Astrocyte (in vitro differentiated cells and primary cell): ENCODE measurements around the gene C17orf113. TPM values are rescaled to one million over a fixed set of nuclear protein-coding genes. Genes with fewer than 3 reads are reported as not detected.
"Not testable (repeated sequence)": the region's sequence is repeated elsewhere in the genome, so short reads cannot be mapped to it uniquely, and the experiment has no call there.

ENCODE experiments used
- DNase-seq: peaks from one replicate; pipeline ENCODE4 v3.0.0-alpha.2; 2010; ENCODE audit warnings: low read depth
- FAIRE-seq: peaks from 2 replicates; lab custom pipeline; 2011; peaks lifted over from hg19 to GRCh38; lab: Jason Lieb, UNC
- H2AFZ ChIP-seq: 2 replicates; pipeline ENCODE4 v1.6.0; 2012; ENCODE audit warnings: low read depth, low read length, inconsistent platforms
- H3K27ac ChIP-seq: 2 replicates; pipeline ENCODE4 v1.5.1; 2011; ENCODE audit warnings: low read depth, low read length, inconsistent platforms
- H3K27me3 ChIP-seq: 2 replicates; pipeline ENCODE4 v1.6.0; 2011; ENCODE audit warnings: low read length, inconsistent platforms; ENCODE audit not compliant: insufficient read depth
- H3K36me3 ChIP-seq: 2 replicates; pipeline ENCODE4 v1.5.1; 2011; ENCODE audit warnings: low read length, inconsistent platforms; ENCODE audit not compliant: insufficient read depth
- H3K4me1 ChIP-seq: 2 replicates; pipeline ENCODE4 v1.5.1; 2011; ENCODE audit warnings: low read length, inconsistent platforms; ENCODE audit not compliant: insufficient read depth
- H3K4me2 ChIP-seq: 2 replicates; pipeline ENCODE4 v1.6.0; 2012; ENCODE audit warnings: low read length, inconsistent platforms
- H3K4me3 ChIP-seq: 2 replicates; pipeline ENCODE4 v1.5.1; 2011; ENCODE audit warnings: low read depth, mild to moderate bottlenecking, low read length, inconsistent platforms; ENCODE audit not compliant: insufficient read depth
- H3K79me2 ChIP-seq: 2 replicates; pipeline ENCODE4 v1.6.0; 2012; ENCODE audit warnings: mild to moderate bottlenecking, low read length, inconsistent platforms; ENCODE audit not compliant: insufficient read depth
- H3K9ac ChIP-seq: 2 replicates; pipeline ENCODE4 v1.6.0; 2012; ENCODE audit warnings: mild to moderate bottlenecking, low read length, inconsistent platforms
- H3K9me3 ChIP-seq: 2 replicates; pipeline ENCODE4 v1.5.1; 2012; ENCODE audit warnings: low read depth, mild to moderate bottlenecking, low read length, inconsistent platforms; ENCODE audit not compliant: insufficient read depth
- H4K20me1 ChIP-seq: 2 replicates; pipeline ENCODE4 v1.6.0; 2012; ENCODE audit warnings: low read length, inconsistent platforms; ENCODE audit not compliant: insufficient read depth
- H3K27ac Mint-ChIP-seq: one replicate; pipeline ENCODE4 v1.8.0; 2021; ENCODE audit warnings: mild to moderate bottlenecking, mixed read lengths; ENCODE audit not compliant: unreplicated experiment
- H3K27me3 Mint-ChIP-seq: one replicate; pipeline ENCODE4 v1.8.0; 2021; ENCODE audit warnings: low read depth, mixed read lengths; ENCODE audit not compliant: unreplicated experiment
- H3K36me3 Mint-ChIP-seq: one replicate; pipeline ENCODE4 v1.8.0; 2021; ENCODE audit warnings: low read depth, mixed read lengths; ENCODE audit not compliant: unreplicated experiment
- H3K4me1 Mint-ChIP-seq: one replicate; pipeline ENCODE4 v1.8.0; 2021; ENCODE audit warnings: low read depth, mixed read lengths; ENCODE audit not compliant: unreplicated experiment
- H3K4me3 Mint-ChIP-seq: one replicate; pipeline ENCODE4 v1.8.0; 2021; ENCODE audit warnings: mild to moderate bottlenecking, moderate library complexity, mixed read lengths; ENCODE audit not compliant: unreplicated experiment
- H3K9me3 Mint-ChIP-seq: one replicate; pipeline ENCODE4 v1.8.0; 2021; ENCODE audit warnings: mild to moderate bottlenecking, mixed read lengths; ENCODE audit not compliant: unreplicated experiment
- EZH2 ChIP-seq: IDR thresholded peaks from 2 replicates; pipeline ENCODE4 v1.6.1; 2012; ENCODE audit warnings: mild to moderate bottlenecking, low read length, inconsistent platforms; ENCODE audit not compliant: insufficient read depth
- total RNA-seq: library from RNA; stranded (reverse); gene quantifications from 2 replicates; pipeline ENCODE4 v1.2.1, GENCODE V29; 2021
- TF ChIP-seq, protein P1 (sequence below): IDR thresholded peaks from 2 replicates; pipeline ENCODE4 v1.5.1; 2011; ENCODE audit warnings: low read depth, mild to moderate bottlenecking, inconsistent platforms, low read length, moderate library complexity; ENCODE audit not compliant: insufficient read depth

C17orf113 gene
- total RNA-seq, 1 donor from 2014 or later: 0.23 TPM

DNA sequence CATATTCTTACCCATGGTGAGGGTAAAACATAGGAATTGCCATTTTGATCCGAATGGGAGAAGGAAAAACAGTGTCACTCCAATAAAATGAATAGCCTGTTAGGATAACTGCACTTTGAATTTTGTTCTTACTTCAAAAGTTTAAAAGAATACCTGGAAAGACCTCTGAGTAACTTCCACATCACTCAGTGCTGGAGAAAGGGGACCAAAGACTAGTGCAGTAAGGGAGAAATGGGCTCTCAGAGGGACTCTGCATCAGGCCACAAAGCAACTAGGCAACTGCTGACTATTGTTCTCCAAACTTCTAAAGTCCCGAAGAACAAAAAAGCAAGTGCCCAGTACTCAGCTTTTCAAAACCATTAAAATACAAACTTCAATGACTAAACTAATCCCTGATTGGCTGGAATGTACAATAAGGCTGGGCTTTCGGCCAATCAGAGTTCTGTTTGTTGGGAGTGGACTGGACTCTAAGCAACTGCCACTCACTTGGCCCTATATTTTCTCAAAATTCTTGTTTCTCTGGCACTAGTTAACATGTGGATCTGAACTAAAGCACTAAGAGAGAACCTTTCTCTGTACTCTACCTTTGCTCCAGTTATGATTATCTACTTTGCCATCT, 39.4 kb downstream of the C17orf113 start:
- DNase-seq: no peak
- H3K4me3 Mint-ChIP-seq: no peak overlapping the region

DNA sequence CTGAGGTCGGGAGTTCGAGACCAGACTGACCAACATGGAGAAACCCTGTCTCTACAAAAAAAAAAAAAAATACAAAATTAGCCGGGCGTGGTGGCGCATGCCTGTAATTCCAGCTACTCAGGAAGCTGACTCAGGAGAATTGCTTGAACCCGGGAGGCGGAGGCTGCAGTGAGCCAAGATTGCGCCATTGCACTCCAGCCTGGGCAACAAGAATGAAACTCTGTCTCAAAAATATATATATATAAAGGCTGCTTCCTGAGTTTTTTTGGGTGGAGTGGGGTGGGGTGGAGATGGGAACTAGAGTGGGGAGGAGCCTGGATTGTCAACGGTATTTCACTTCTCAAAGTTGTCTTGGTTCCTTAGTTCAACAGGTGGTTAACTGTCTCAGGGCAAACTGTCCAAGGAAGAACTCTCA, 40.1 kb downstream of the C17orf113 start:
- H3K9me3 ChIP-seq, H3K9me3 Mint-ChIP-seq, H3K27me3 ChIP-seq, H3K4me1 ChIP-seq, H3K9ac ChIP-seq, H3K27ac ChIP-seq, H3K27ac Mint-ChIP-seq, H3K4me3 Mint-ChIP-seq, H3K27me3 Mint-ChIP-seq, H2AFZ ChIP-seq, FAIRE-seq, H3K36me3 ChIP-seq, H3K4me3 ChIP-seq: not testable (repeated sequence)
- peaks cover 65% of the 10 kb centered on the region for H4K20me1 ChIP-seq
- peaks cover 20% of the 10 kb centered on the region for H3K4me1 Mint-ChIP-seq
- H3K36me3 Mint-ChIP-seq: peaks cover 13% of the 10 kb centered on the region
- peaks cover 100% of the 10 kb centered on the region for H3K79me2 ChIP-seq
- peak; percentile 29 for DNase-seq
- peak overlapping the region; percentile 28 for H3K4me2 ChIP-seq

More for the DNA sequence above, 39.4 kb downstream of the C17orf113 start:
- H3K4me2 ChIP-seq: peak overlapping the region; percentile 28
- TF ChIP-seq EZH2: no peak
- TF ChIP-seq, protein P1, sequence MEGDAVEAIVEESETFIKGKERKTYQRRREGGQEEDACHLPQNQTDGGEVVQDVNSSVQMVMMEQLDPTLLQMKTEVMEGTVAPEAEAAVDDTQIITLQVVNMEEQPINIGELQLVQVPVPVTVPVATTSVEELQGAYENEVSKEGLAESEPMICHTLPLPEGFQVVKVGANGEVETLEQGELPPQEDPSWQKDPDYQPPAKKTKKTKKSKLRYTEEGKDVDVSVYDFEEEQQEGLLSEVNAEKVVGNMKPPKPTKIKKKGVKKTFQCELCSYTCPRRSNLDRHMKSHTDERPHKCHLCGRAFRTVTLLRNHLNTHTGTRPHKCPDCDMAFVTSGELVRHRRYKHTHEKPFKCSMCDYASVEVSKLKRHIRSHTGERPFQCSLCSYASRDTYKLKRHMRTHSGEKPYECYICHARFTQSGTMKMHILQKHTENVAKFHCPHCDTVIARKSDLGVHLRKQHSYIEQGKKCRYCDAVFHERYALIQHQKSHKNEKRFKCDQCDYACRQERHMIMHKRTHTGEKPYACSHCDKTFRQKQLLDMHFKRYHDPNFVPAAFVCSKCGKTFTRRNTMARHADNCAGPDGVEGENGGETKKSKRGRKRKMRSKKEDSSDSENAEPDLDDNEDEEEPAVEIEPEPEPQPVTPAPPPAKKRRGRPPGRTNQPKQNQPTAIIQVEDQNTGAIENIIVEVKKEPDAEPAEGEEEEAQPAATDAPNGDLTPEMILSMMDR: no peak
- H2AFZ ChIP-seq: no peak overlapping the region
- H3K36me3 ChIP-seq: no peaks in the 10 kb centered on the region
- H3K4me3 ChIP-seq: no peak overlapping the region
- peaks cover 7% of the 10 kb centered on the region for H3K4me1 ChIP-seq
- no peaks in the 10 kb centered on the region for H3K27me3 ChIP-seq
- H3K9ac ChIP-seq: no peak overlapping the region
- H3K4me1 Mint-ChIP-seq: peaks cover 25% of the 10 kb centered on the region
- H3K27ac ChIP-seq: no peak overlapping the region
- no peaks in the 10 kb centered on the region for H3K9me3 ChIP-seq
- no peaks in the 10 kb centered on the region for H3K27me3 Mint-ChIP-seq
- H3K27ac Mint-ChIP-seq: no peak overlapping the region
- H3K36me3 Mint-ChIP-seq: peaks cover 13% of the 10 kb centered on the region
- H4K20me1 ChIP-seq: peaks cover 63% of the 10 kb centered on the region
- no peaks in the 10 kb centered on the region for H3K9me3 Mint-ChIP-seq
- peaks cover 100% of the 10 kb centered on the region for H3K79me2 ChIP-seq
- FAIRE-seq: no peak

DNA sequence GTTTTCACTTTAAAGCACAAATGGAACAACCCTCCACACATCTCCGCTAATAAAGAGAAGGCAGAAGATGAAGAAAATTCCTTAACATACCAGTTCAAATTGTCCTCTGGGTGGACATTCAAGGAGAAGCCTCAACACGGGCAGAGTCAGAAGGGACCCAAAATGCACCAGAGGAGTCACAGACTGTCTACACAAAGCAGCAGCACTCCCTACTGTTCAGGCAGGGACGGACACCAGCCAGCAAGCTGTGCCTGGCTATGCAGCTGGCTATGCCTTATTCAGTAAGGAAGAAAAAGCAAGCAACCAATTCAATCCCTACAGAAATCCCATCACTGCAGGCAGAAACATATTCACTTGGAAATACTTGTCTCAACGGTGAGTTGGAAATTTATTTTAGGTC, 41.2 kb downstream of the C17orf113 start:
- Histone ChIP-seq H4K20me1 (peaks cover 74% of the 10 kb centered on the region), H3K4me2 (no peak overlapping the region), H3K27ac (no peak overlapping the region), H3K79me2 (peaks cover 100% of the 10 kb centered on the region), H3K9ac (no peak overlapping the region), H3K36me3 (no peaks in the 10 kb centered on the region), H3K9me3 (no peaks in the 10 kb centered on the region), H3K4me3 (no peak overlapping the region), H2AFZ (no peak overlapping the region), H3K27me3 (no peaks in the 10 kb centered on the region), H3K4me1 (peaks cover 8% of the 10 kb centered on the region)
- TF ChIP-seq, protein P1: no peak
- TF ChIP-seq EZH2: no peak
- FAIRE-seq: no peak
- H3K9me3 Mint-ChIP-seq: no peaks in the 10 kb centered on the region
- H3K36me3 Mint-ChIP-seq: peaks cover 13% of the 10 kb centered on the region
- H3K4me3 Mint-ChIP-seq: no peak overlapping the region
- H3K27ac Mint-ChIP-seq: peak overlapping the region; percentile 54
- peaks cover 21% of the 10 kb centered on the region for H3K4me1 Mint-ChIP-seq
- no peak for DNase-seq
- no peaks in the 10 kb centered on the region for H3K27me3 Mint-ChIP-seq
